Measurements from ENCODE around the gene HNRNPU.

- TF ChIP-seq CTCF (conservative IDR thresholded peaks at IDR 0.05; ENCODE audit: low read depth, low read length): no peak
- TF ChIP-seq EZH2 (IDR thresholded peaks at IDR 0.05; ENCODE audit: borderline replicate concordance, low read depth, low read length, poor library complexity, severe bottlenecking): no peak
Observed at GRCh38 chr1:244813327-244813726, 51.0 kb downstream of the HNRNPU start.

Data from A673 (cell line).